ENCODE measurements around the gene FCHSD2. TPM values are rescaled to one million over a fixed set of nuclear protein-coding genes. Genes with fewer than 3 reads are reported as not detected.

Gene FCHSD2
- total RNA-seq, 1 donor from 2014 or later, result 32.8 TPM

- no peak for DNase-seq (ENCODE audit: extremely low read depth, low read depth, low spot score)
These were observed 315.1 kb downstream of the FCHSD2 start for GRCh38 chr11:72826942-72827480.

- DNase-seq (ENCODE audit: extremely low read depth, low read depth, low spot score), result no peak
These were observed 315.8 kb downstream of the FCHSD2 start for GRCh38 chr11:72826191-72826941.

- DNase-seq (ENCODE audit: extremely low read depth, low read depth, low spot score), result no peak
These were observed 316.5 kb downstream of the FCHSD2 start for GRCh38 chr11:72825661-72826060.

DNA sequence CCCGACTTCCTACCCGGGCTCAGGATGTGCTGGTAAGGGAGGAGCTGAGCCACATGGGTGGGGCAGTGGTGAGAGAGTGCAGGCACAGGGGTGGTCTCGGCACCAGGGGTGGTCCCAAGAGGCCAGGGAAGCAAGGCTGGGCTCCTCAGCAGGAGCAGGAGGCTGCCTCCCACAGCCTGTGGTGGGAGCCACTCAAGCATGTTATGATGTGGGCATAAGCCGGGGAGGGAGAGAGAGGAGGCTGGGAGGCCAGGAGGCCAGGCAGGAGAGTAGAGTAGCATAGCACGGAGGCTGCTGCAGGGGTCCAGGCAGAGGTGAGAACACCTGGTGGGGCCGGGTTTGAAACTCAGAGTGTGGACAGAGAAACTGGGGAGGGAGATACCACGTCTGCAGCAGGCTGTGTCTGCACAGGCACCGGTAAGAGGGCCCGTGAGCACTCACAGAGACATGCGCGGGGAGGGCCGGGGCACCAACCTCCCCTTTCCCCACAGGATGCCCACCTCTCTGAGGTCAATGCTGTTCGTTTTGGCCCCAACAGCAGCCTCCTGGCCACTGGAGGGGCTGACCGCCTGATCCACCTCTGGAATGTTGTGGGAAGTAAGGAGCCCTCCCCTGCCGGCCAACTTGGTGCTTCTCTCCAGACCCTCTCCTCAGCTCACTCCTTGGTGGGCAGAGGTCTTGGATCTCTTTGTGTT, 317.2 kb downstream of the FCHSD2 start:
- DNase-seq (ENCODE audit: extremely low read depth, low read depth, low spot score), result no peak

GRCh38 chr11:72824020-72824419, 318.1 kb downstream of the FCHSD2 start:
- DNase-seq (ENCODE audit: extremely low read depth, low read depth, low spot score), result no peak

- no peak for DNase-seq (ENCODE audit: extremely low read depth, low read depth, low spot score)
These were observed 318.9 kb downstream of the FCHSD2 start for GRCh38 chr11:72823105-72823804.

DNA sequence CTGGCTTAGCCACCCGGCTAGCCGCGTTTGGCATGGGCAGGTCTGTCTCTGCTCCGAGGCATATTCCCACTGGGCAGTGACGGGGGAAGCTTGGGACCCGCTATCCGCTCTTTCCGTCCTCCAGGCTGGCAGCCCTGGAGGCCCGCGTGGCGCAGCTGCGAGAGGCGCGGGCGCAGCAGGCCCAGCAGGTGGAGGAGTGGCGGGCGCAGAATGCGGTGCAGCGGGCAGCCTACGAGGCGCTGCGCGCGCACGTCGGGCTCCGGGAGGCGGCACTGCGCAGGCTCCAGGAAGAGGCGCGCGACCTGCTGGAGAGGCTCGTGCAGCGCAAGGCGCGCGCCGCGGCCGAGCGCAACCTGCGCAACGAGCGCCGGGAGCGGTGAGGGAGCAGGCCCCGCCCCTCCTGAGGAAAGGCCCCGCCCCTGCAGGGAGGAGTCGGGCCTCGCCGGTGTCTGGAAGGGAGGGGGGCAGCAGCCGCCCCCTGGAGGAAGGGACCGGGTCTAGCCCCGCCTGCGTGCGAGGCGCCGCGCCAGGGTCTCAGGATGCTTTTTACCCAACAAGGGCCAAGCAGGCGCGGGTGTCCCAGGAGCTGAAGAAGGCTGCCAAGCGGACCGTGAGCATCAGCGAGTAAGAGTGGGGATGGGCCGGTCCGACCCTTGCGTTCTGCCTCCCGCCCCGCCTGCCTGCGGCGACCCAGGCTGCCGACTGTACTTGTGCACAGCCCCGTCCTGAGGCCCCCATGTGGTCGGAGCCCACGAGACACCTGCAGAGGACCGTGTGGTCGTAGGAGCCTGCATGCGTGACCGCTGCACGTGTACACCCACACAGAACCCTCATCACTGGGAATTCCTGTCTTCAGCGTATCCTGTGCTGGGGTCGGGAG, 320.0 kb downstream of the FCHSD2 start:
- no peak for DNase-seq (ENCODE audit: extremely low read depth, low read depth, low spot score)

- no peak for DNase-seq (ENCODE audit: extremely low read depth, low read depth, low spot score)
These were observed 320.7 kb downstream of the FCHSD2 start for GRCh38 chr11:72821221-72821919.

GRCh38 chr11:72820439-72821139, 321.5 kb downstream of the FCHSD2 start:
- no peak for DNase-seq (ENCODE audit: extremely low read depth, low read depth, low spot score)

- DNase-seq (ENCODE audit: extremely low read depth, low read depth, low spot score), result no peak
These were observed 323.1 kb downstream of the FCHSD2 start for GRCh38 chr11:72818971-72819370.

DNA sequence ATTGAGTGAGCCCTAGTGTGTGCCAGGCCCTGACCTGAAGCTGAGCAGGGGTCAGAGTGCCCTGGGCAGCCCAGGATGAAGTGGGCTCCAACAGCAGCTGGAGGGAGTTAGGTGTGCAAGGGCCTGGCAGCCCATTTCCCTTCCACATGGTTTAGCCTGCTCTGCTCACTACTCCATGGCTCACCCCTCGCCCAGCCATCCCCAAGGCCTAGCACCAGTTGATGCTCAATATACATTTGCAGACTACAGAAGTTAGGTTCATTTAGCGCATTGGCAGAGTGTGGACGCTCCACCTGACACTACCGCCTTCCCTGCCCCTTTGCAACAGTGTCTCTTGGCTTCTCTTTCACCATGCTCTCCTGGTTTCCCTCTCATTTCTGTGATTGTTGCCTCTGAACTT, 324.2 kb downstream of the FCHSD2 start:
- DNase-seq (ENCODE audit: extremely low read depth, low read depth, low spot score), result no peak

GRCh38 chr11:72816404-72816990, 325.6 kb downstream of the FCHSD2 start:
- no peak for DNase-seq (ENCODE audit: extremely low read depth, low read depth, low spot score)

- DNase-seq (ENCODE audit: extremely low read depth, low read depth, low spot score), result no peak
These were observed 327.0 kb downstream of the FCHSD2 start for GRCh38 chr11:72815110-72815618.

DNA sequence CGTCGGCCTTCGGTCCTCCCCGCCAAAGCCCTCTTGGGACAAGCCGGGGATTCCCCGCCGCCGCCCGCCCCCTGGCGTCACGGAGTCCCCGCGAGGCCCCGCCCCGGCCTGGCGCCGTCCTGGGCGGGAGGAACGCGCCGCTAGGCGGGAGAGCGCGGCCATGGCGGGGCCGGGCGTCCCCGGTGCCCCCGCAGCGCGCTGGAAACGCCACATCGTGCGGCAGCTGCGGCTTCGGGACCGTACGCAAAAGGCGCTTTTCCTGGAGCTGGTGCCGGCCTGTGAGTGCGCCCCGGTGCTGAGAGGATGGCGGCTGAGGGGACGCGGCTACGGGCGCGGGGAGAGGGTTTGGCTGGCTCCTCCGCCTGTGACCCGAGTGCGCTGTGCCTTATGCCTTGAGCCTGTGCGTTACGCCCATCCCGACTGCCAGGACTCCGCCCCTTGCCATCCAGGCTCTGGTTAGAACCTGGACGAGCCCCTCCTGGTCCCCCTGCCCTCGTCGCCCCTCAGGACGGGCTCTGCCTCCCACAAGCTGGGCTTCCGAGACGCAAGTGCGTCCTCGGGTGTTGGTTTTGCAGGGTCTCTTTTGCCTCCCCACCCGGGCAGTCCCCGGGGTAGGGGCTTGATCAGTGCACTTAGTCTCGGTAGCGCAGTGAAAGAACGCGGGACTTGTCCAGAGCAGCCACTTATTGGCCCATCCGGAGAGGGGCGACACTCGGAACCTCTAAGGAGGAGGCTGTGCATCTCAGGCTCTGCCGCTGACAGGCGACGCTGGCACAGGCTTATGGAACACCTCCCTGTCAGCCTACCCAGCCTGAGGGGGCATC, 327.6 kb downstream of the FCHSD2 start, which contains the start of gene ATG16L2:
ATG16L2 (plus strand) TSS at position 126 of the 824 bp plus-strand sequence; CDS start at position 161, 35 bp downstream.
- no peak for DNase-seq (ENCODE audit: extremely low read depth, low read depth, low spot score)

- no peak for DNase-seq (ENCODE audit: extremely low read depth, low read depth, low spot score)
These were observed 328.3 kb downstream of the FCHSD2 start for GRCh38 chr11:72813740-72814285.

DNA sequence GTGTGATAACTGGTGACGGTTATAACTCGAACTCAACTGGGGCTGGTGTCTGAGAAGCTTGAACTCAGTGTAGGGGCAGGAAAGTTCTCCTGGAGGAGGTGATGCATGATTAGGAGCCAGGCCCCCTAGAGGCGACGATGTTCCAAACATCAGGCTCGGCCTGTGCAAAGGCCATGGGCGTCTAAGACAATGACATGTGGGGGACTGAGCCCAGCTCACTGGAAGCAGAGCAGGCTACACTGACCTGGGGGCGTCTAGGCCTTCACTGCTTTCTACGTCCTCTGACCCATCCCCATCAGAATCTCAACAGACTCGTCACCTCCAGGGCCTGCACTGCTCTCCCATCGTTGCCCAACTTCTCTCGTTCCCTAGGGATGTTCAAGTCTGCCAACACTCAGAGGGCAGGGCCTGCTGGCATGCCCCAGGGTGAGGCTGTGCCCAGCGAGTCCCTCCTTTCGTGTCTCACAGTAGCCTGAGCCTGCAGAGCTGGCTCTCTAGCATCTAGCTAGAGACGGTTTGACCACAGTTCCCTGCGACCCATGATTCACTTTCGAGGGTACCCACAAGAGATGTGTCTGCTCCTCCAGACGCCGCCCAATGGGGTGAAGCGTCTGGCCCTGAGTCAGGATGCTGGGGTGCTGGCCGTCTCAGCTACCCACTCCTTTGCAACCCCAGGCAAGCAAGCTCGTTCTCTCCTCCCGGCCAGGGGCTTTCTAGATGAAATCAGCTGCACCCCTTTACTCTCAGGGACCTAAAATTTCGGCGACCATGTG, 329.0 kb downstream of the FCHSD2 start:
- DNase-seq (ENCODE audit: extremely low read depth, low read depth, low spot score), result no peak

GRCh38 chr11:72812604-72812966, 329.5 kb downstream of the FCHSD2 start:
- no peak for DNase-seq (ENCODE audit: extremely low read depth, low read depth, low spot score)
